Keratinocyte (primary cell): ENCODE measurements around the gene PTRH1. TPM values are rescaled to one million over a fixed set of nuclear protein-coding genes. Genes with fewer than 3 reads are reported as not detected.

Source experiments
- DNase-seq: peaks from one replicate; pipeline ENCODE4 v3.0.0-alpha.2; 2011; ENCODE audit warnings: low read depth, missing footprints, low spot score
- FAIRE-seq: peaks from 2 replicates; lab custom pipeline; 2011; peaks lifted over from hg19 to GRCh38; lab: Jason Lieb, UNC
- H2AFZ ChIP-seq: 2 replicates; pipeline ENCODE4 v1.6.0; 2012; ENCODE audit warnings: low read length, control low read depth, inconsistent platforms; ENCODE audit not compliant: control insufficient read depth
- H3K27ac ChIP-seq: 2 replicates; pipeline ENCODE4 v1.5.1; 2011; ENCODE audit warnings: low read length; ENCODE audit not compliant: control insufficient read depth, insufficient read depth
- H3K27me3 ChIP-seq: 3 replicates; pipeline ENCODE4 v1.6.0; 2011; ENCODE audit warnings: low read length; ENCODE audit not compliant: control insufficient read depth, insufficient read depth; ENCODE audit errors: extremely low read depth
- H3K36me3 ChIP-seq, 2 experiments: 2 replicates in 1 of 2; 3 replicates in 1 of 2; pipeline ENCODE4 v1.5.1; 2011; ENCODE audit warnings: low read length in 2 of 2, mild to moderate bottlenecking in 1 of 2; ENCODE audit not compliant: control insufficient read depth in 2 of 2, insufficient read depth in 2 of 2; ENCODE audit errors: extremely low read depth in 1 of 2
- H3K4me1 ChIP-seq: 3 replicates; pipeline ENCODE4 v1.5.1; 2011; ENCODE audit warnings: low read length; ENCODE audit not compliant: control insufficient read depth, insufficient read depth; ENCODE audit errors: extremely low read depth
- H3K4me2 ChIP-seq: 3 replicates; pipeline ENCODE4 v1.6.0; 2011; ENCODE audit warnings: low read depth, low read length; ENCODE audit not compliant: control insufficient read depth, insufficient read depth; ENCODE audit errors: extremely low read depth
- H3K4me3 ChIP-seq, 3 experiments: fragments of 200-600 bp in 1 of 3; sonication (generic) in 1 of 3; 2 replicates in 2 of 3; 3 replicates in 1 of 3; pipeline ENCODE4 v1.5.1; 2011 to 2016; ENCODE audit warnings: low read length in 3 of 3, mild to moderate bottlenecking in 3 of 3, control low read depth in 2 of 3, inconsistent platforms in 1 of 3, low read depth in 1 of 3, mixed read lengths in 1 of 3, mixed run types in 1 of 3, moderate library complexity in 1 of 3; ENCODE audit not compliant: control insufficient read depth in 2 of 3, insufficient read depth in 2 of 3; ENCODE audit errors: extremely low read depth in 1 of 3
- H3K79me2 ChIP-seq: 2 replicates; pipeline ENCODE4 v1.6.0; 2012; ENCODE audit warnings: low read length; ENCODE audit not compliant: control insufficient read depth, insufficient read depth
- H3K9ac ChIP-seq: 3 replicates; pipeline ENCODE4 v1.6.0; 2011; ENCODE audit warnings: low read length; ENCODE audit not compliant: control insufficient read depth, insufficient read depth; ENCODE audit errors: extremely low read depth
- H3K9me1 ChIP-seq: 3 replicates; pipeline ENCODE4 v1.6.0; 2011; ENCODE audit warnings: low read length; ENCODE audit not compliant: control insufficient read depth, insufficient read depth; ENCODE audit errors: extremely low read depth
- H3K9me3 ChIP-seq: 2 replicates; pipeline ENCODE4 v1.5.1; 2012; ENCODE audit warnings: low read depth, low read length; ENCODE audit not compliant: control insufficient read depth
- H4K20me1 ChIP-seq: 3 replicates; pipeline ENCODE4 v1.6.0; 2011; ENCODE audit warnings: low read length; ENCODE audit not compliant: control insufficient read depth, insufficient read depth; ENCODE audit errors: extremely low read depth
- EZH2 ChIP-seq: IDR thresholded peaks from one replicate; pipeline ENCODE4 v1.6.1; 2012; ENCODE audit warnings: inconsistent platforms, mild to moderate bottlenecking, low read length, moderate library complexity
- dilution Hi-C: fragments of 300-500 bp; cut with MboI; formaldehyde crosslinking; loops from one replicate; pipeline ENCODE4 v1.7.0; 2020; ENCODE audit warnings: low sequenced_read_pairs; ENCODE audit not compliant: extremely low pct_ligation_motif_present
- polyA plus RNA-seq, 5 experiments: library from polyadenylated mRNA; depleted of rRNA in 3 of 5; stranded (reverse) in 3 of 5; stranded (forward) in 1 of 5; unstranded in 1 of 5; fragments of >200 nt; gene quantifications; 1 replicate in 1 of 5; 2 replicates in 3 of 5; 3 replicates in 1 of 5; pipeline versions ENCODE4 v1.2.1 to v1.2.3, GENCODE V29; 2011 to 2012; ENCODE audit warnings: missing spikeins in 2 of 5, low read depth in 1 of 5, low replicate concordance in 1 of 5
- TF ChIP-seq, protein P1 (sequence below), 3 experiments: IDR thresholded peaks in 1 of 3; conservative IDR thresholded peaks in 1 of 3; optimal IDR thresholded peaks in 1 of 3; 2 replicates in 2 of 3; 3 replicates in 1 of 3; pipeline versions ENCODE3 to v1.5.1; 2011; ENCODE audit warnings: low read length in 3 of 3, mild to moderate bottlenecking in 3 of 3, moderate library complexity in 2 of 3, control low read depth in 1 of 3, inconsistent platforms in 1 of 3; ENCODE audit not compliant: insufficient read depth in 2 of 3; ENCODE audit errors: extremely low read depth in 1 of 3

PTRH1 gene
- polyA plus RNA-seq, 1 donor (not counting 4 experiments of a cell fraction or from before 2014, with no cell fraction given) = 14.3 TPM

DNA sequence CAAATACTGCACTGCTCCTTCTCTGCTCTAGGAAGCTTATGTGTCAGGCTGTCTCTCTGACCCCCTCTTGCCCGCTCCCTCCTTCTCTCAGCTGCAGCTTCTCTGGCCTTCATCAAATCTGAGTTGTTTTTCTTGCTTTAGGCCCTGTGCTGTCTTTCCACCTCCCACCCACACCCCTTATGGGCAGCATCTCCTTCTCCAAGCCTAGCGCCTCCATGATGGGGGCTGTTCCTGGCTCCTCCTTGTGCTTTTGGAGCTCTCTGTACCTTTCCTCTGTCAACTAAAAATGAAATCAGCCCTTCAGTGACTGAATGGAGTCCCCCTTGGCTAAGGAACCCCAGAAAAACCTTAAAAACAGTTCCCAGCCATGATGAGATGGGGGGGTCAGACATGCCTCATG, 15.3 kb downstream of the PTRH1 start:
- dilution Hi-C loops = no loop called here
- no peak overlapping the region for H3K4me2 ChIP-seq
- FAIRE-seq (no peak), DNase-seq (no peak)
- H3K4me3 ChIP-seq = no peak overlapping the region
- H2AFZ ChIP-seq = no peak overlapping the region
- H4K20me1 ChIP-seq = no peaks in the 10 kb centered on the region
- H3K4me1 ChIP-seq = peaks cover 4% of the 10 kb centered on the region
- no peak overlapping the region for H3K27ac ChIP-seq
- TF ChIP-seq, protein P1, sequence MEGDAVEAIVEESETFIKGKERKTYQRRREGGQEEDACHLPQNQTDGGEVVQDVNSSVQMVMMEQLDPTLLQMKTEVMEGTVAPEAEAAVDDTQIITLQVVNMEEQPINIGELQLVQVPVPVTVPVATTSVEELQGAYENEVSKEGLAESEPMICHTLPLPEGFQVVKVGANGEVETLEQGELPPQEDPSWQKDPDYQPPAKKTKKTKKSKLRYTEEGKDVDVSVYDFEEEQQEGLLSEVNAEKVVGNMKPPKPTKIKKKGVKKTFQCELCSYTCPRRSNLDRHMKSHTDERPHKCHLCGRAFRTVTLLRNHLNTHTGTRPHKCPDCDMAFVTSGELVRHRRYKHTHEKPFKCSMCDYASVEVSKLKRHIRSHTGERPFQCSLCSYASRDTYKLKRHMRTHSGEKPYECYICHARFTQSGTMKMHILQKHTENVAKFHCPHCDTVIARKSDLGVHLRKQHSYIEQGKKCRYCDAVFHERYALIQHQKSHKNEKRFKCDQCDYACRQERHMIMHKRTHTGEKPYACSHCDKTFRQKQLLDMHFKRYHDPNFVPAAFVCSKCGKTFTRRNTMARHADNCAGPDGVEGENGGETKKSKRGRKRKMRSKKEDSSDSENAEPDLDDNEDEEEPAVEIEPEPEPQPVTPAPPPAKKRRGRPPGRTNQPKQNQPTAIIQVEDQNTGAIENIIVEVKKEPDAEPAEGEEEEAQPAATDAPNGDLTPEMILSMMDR (optimal IDR thresholded peaks at IDR 0.05 in 1 of 3, IDR thresholded peaks at IDR 0.05 in 1 of 3, conservative IDR thresholded peaks at IDR 0.05 in 1 of 3; ENCODE audit: extremely low read depth in 1 of 3, insufficient read depth in 2 of 3, low read length in 3 of 3) = no peak
- TF ChIP-seq EZH2 = no peak
- no peaks in the 10 kb centered on the region for H3K36me3 ChIP-seq
- no peaks in the 10 kb centered on the region for H3K27me3 ChIP-seq
- no peaks in the 10 kb centered on the region for H3K9me1 ChIP-seq
- no peaks in the 10 kb centered on the region for H3K79me2 ChIP-seq
- H3K9me3 ChIP-seq = no peaks in the 10 kb centered on the region
- no peak overlapping the region for H3K9ac ChIP-seq

DNA sequence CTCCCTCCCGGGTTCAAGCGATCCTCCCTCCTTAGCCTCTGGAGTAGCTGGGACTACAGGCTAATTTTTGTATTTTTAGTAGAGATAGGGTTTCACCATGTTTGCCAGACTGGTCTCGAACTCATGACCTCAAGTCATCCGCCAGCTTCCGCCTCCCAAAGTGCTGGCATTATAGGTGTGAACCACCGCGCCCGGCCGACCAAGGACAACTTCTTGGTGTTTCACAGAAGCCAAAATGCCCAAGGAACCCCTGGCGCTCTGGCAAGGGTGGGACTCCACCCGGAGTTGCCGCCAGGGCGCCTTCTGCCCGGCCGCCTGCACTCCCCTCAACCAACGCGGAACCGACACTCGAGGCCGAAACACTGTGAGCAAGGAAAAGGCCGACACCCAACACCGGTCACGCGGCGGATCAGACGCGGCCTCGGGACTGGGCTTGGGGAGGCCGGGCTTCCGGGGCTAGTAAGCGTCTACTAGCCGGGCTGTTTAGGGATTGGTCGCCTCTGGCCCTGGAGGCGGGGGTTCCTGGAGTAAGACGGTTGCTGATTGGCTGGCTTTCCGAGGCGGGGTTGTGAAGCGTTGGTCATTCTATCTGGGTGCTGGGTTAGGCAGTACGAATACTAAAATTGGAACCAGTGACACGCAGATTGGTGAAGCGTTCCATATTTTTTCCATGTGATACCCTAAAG, 16.3 kb downstream of the PTRH1 start:
- Histone ChIP-seq H3K27me3 (no peaks in the 10 kb centered on the region), H4K20me1 (no peaks in the 10 kb centered on the region), H3K4me3 (peak overlapping the region; percentile 18 to 54 (median 30)), H3K9me1 (no peaks in the 10 kb centered on the region), H3K9me3 (no peaks in the 10 kb centered on the region), H3K36me3 (no peaks in the 10 kb centered on the region), H3K4me2 (peak overlapping the region; percentile 68), H3K79me2 (no peaks in the 10 kb centered on the region), H3K9ac (peak overlapping the region; percentile 70), H3K4me1 (peaks cover 4% of the 10 kb centered on the region), H3K27ac (peak overlapping the region; percentile 15), H2AFZ (peak overlapping the region; percentile 91)
- dilution Hi-C loops = no loop called here
- no peak for TF ChIP-seq EZH2
- TF ChIP-seq, protein P1 (optimal IDR thresholded peaks at IDR 0.05 in 1 of 3, IDR thresholded peaks at IDR 0.05 in 1 of 3, conservative IDR thresholded peaks at IDR 0.05 in 1 of 3; ENCODE audit: extremely low read depth in 1 of 3, insufficient read depth in 2 of 3, low read length in 3 of 3) = peak in 1 of 3 experiments; percentile 3
- DNase-seq = peak; percentile 87
- FAIRE-seq = peak; percentile 69
